Neuronal stem cell (in vitro differentiated cells): ENCODE data around the gene RBL2.
A peak's percentile ranks its signal among the peaks of the same experiment; 100 is the strongest.

Experiments
- DNase-seq: peaks from one replicate; pipeline ENCODE4 v3.0.0-alpha.2; 2013; ENCODE audit warnings: low spot score
- H2AFZ ChIP-seq: one replicate; pipeline ENCODE4 v1.6.1; 2013; ENCODE audit warnings: mild to moderate bottlenecking, low read length, inconsistent platforms
- H2AK5ac ChIP-seq: 2 replicates; pipeline ENCODE4 v1.6.1; 2013; ENCODE audit warnings: low read depth, mild to moderate bottlenecking, inconsistent platforms, low read length, moderate library complexity, mixed read lengths
- H2BK120ac ChIP-seq: 2 replicates; pipeline ENCODE4 v1.6.1; 2013; ENCODE audit warnings: low read depth, mild to moderate bottlenecking, inconsistent platforms, low read length, moderate library complexity, mixed read lengths
- H2BK12ac ChIP-seq: one replicate; pipeline ENCODE4 v1.6.1; 2013; ENCODE audit warnings: low read length, inconsistent platforms
- H2BK15ac ChIP-seq: 2 replicates; pipeline ENCODE4 v1.6.1; 2013; ENCODE audit warnings: mild to moderate bottlenecking, low read length, inconsistent platforms, mixed read lengths
- H2BK5ac ChIP-seq: one replicate; pipeline ENCODE4 v1.6.1; 2013; ENCODE audit warnings: inconsistent platforms, mild to moderate bottlenecking, low read length, moderate library complexity
- H3K14ac ChIP-seq: one replicate; pipeline ENCODE4 v1.6.1; 2013; ENCODE audit warnings: low read length, inconsistent platforms
- H3K18ac ChIP-seq: 2 replicates; pipeline ENCODE4 v1.6.1; 2013; ENCODE audit warnings: low read length, inconsistent platforms
- H3K23ac ChIP-seq: 2 replicates; pipeline ENCODE4 v1.6.1; 2013; ENCODE audit warnings: low read depth, mild to moderate bottlenecking, mixed read lengths, low read length, inconsistent platforms; ENCODE audit not compliant: poor library complexity
- H3K27ac ChIP-seq: replicated peaks from 3 replicates; pipeline ENCODE4 v1.5.1; 2013; ENCODE audit warnings: low read length, inconsistent platforms
- H3K27me3 ChIP-seq, 3 experiments: 2 replicates each; pipeline ENCODE4 v1.6.1; 2013; ENCODE audit warnings: low read length in 3 of 3, mild to moderate bottlenecking in 2 of 3, inconsistent platforms in 1 of 3, low read depth in 1 of 3, mixed read lengths in 1 of 3, moderate library complexity in 1 of 3; ENCODE audit not compliant: control insufficient read depth in 3 of 3, insufficient read depth in 3 of 3
- H3K36me3 ChIP-seq, 2 donors: replicated peaks in 1 of 2; 2 replicates each; pipeline ENCODE4 v1.6.1; 2013; ENCODE audit warnings: low read length in 2 of 2; ENCODE audit not compliant: control insufficient read depth in 2 of 2, insufficient read depth in 2 of 2
- H3K4ac ChIP-seq: 2 replicates; pipeline ENCODE4 v1.6.1; 2013; ENCODE audit warnings: inconsistent platforms, mild to moderate bottlenecking, low read length, moderate library complexity
- H3K4me1 ChIP-seq, 2 donors: 1 replicate in 1 of 2; 2 replicates in 1 of 2; pipeline ENCODE4 v1.6.1; 2013; ENCODE audit warnings: low read length in 2 of 2, low read depth in 1 of 2; ENCODE audit not compliant: control insufficient read depth in 2 of 2, insufficient read depth in 1 of 2
- H3K4me2 ChIP-seq: one replicate; pipeline ENCODE4 v1.6.1; 2013; ENCODE audit warnings: mild to moderate bottlenecking, low read length, inconsistent platforms; ENCODE audit not compliant: insufficient read depth, poor library complexity, severe bottlenecking
- H3K4me3 ChIP-seq, 2 donors: 2 replicates each; pipeline ENCODE4 v1.5.1; 2013; ENCODE audit warnings: low read length in 2 of 2, mild to moderate bottlenecking in 2 of 2, inconsistent platforms in 1 of 2, moderate library complexity in 1 of 2
- H3K79me1 ChIP-seq: one replicate; pipeline ENCODE4 v1.6.1; 2013; ENCODE audit warnings: low read depth, mild to moderate bottlenecking, inconsistent platforms, low read length, moderate library complexity
- H3K9ac ChIP-seq: one replicate; pipeline ENCODE4 v1.6.1; 2013; ENCODE audit warnings: mild to moderate bottlenecking, low read depth, low read length, inconsistent platforms; ENCODE audit not compliant: poor library complexity
- H3K9me3 ChIP-seq, 2 donors: replicated peaks in 1 of 2; 2 replicates each; pipeline versions ENCODE3 to v1.6.1; 2013; ENCODE audit warnings: low read length in 2 of 2, mild to moderate bottlenecking in 2 of 2, inconsistent platforms in 1 of 2, low read depth in 1 of 2, mixed read lengths in 1 of 2, moderate library complexity in 1 of 2; ENCODE audit not compliant: control insufficient read depth in 2 of 2, insufficient read depth in 1 of 2
- H4K8ac ChIP-seq: one replicate; pipeline ENCODE4 v1.6.1; 2013; ENCODE audit warnings: low read depth, mild to moderate bottlenecking, inconsistent platforms, low read length, moderate library complexity
- H4K91ac ChIP-seq: one replicate; pipeline ENCODE4 v1.6.1; 2013; ENCODE audit warnings: low read length, low read depth, mild to moderate bottlenecking, inconsistent platforms; ENCODE audit not compliant: poor library complexity
- WGBS, 2 donors: extraction: QIAGEN DNeasy Blood & Tissue Kit; methylation state at CpG; one replicate each; pipeline ENCODE4 v1.1.7; 2013; ENCODE audit warnings: missing lambda C conversion rate in 2 of 2, mixed read lengths in 1 of 2; ENCODE audit not compliant: insufficient read length in 2 of 2, insufficient replicate concordance in 1 of 2; ENCODE audit errors: extremely low coverage in 2 of 2; 5-methylcytosine and 5-hydroxymethylcytosine counted together

The RBL2 gene

GRCh38 chr16:53494636-53495035 lies 60.4 kb downstream of the RBL2 start:
- Histone ChIP-seq H3K4me3 (no peak overlapping the region), H3K23ac (no peak overlapping the region), H3K18ac (no peak overlapping the region), H3K14ac (no peak overlapping the region), H3K79me1 (no peaks in the 10 kb centered on the region), H3K36me3 (peaks cover 29 to 91% of the 10 kb centered on the region in 2 donors), H2BK12ac (no peak overlapping the region), H2AK5ac (no peak overlapping the region), H3K27ac (no peak overlapping the region), H3K27me3 (no peaks in the 10 kb centered on the region), H3K9me3 (no peaks in the 10 kb centered on the region), H3K4me1 (no peaks in the 10 kb centered on the region), H4K8ac (no peak overlapping the region), H3K4ac (no peak overlapping the region), H2AFZ (no peak overlapping the region), H2BK120ac (no peak overlapping the region), H3K9ac (no peak overlapping the region), H4K91ac (no peak overlapping the region), H3K4me2 (no peak overlapping the region), H2BK5ac (no peak overlapping the region), H2BK15ac (no peak overlapping the region)
- WGBS, 2 donors, result no CpG with 5 or more reads among the region's 6 CpGs
- DNase-seq, result no peak

DNA sequence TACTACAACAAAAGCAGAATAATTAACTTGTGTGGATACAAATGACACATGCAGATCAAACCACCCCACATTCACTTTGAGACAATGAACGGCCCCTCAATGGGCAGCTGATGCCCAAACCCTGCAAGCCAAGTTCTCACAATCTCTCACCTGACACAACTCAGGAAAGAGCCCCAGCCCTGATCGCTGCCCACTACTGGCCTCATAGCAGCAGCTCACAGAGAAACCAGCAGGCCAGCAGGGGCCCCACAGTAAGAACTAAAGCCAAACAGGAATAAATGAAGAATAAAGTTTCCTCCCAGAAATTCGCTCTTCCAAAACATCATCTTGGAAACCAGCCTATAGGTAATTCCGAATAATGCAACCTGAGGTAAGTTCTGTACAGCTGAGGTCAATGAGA lies 61.1 kb downstream of the RBL2 start:
- no peak overlapping the region for H3K14ac ChIP-seq
- no peak overlapping the region for H2BK120ac ChIP-seq
- no peak overlapping the region for H2AFZ ChIP-seq
- DNase-seq, result no peak
- no peaks in the 10 kb centered on the region for H3K4me1 ChIP-seq
- no peak overlapping the region for H3K23ac ChIP-seq
- H3K4me3 ChIP-seq, result no peak overlapping the region
- H2BK12ac ChIP-seq, result no peak overlapping the region
- no peak overlapping the region for H3K4ac ChIP-seq
- H3K27me3 ChIP-seq, result no peaks in the 10 kb centered on the region
- H3K9me3 ChIP-seq, result no peaks in the 10 kb centered on the region
- no peak overlapping the region for H3K27ac ChIP-seq
- no peaks in the 10 kb centered on the region for H3K79me1 ChIP-seq
- H3K4me2 ChIP-seq, result no peak overlapping the region
- no peak overlapping the region for H3K18ac ChIP-seq
- no peak overlapping the region for H4K91ac ChIP-seq
- H4K8ac ChIP-seq, result no peak overlapping the region
- no peak overlapping the region for H2BK15ac ChIP-seq
- no CpG with 5 or more reads among the region's 4 CpGs for WGBS, 2 donors
- H3K9ac ChIP-seq, result no peak overlapping the region
- H2BK5ac ChIP-seq, result no peak overlapping the region
- H3K36me3 ChIP-seq, result peaks cover 29 to 84% of the 10 kb centered on the region in 2 donors
- H2AK5ac ChIP-seq, result no peak overlapping the region

- Histone ChIP-seq H2BK15ac (no peak overlapping the region), H2BK120ac (no peak overlapping the region), H2BK12ac (no peak overlapping the region), H3K27ac (no peak overlapping the region), H3K27me3 (peaks cover 0 to 3% (median 0%) of the 10 kb centered on the region in 3 experiments), H2AFZ (no peak overlapping the region), H2BK5ac (no peak overlapping the region), H3K9ac (no peak overlapping the region), H3K9me3 (no peaks in the 10 kb centered on the region), H3K36me3 (peaks cover 19 to 48% of the 10 kb centered on the region in 2 donors), H3K79me1 (no peaks in the 10 kb centered on the region), H3K23ac (no peak overlapping the region), H3K4me3 (no peak overlapping the region), H4K91ac (no peak overlapping the region), H3K4me2 (no peak overlapping the region), H3K14ac (no peak overlapping the region), H2AK5ac (no peak overlapping the region), H3K18ac (no peak overlapping the region), H3K4me1 (peaks cover 5 to 12% of the 10 kb centered on the region in 2 donors), H3K4ac (no peak overlapping the region), H4K8ac (no peak overlapping the region)
- WGBS, 2 donors, result no CpG with 5 or more reads among the region's 4 CpGs
- no peak for DNase-seq
These were observed 64.7 kb downstream of the RBL2 start for GRCh38 chr16:53498984-53499383.

GRCh38 chr16:53501216-53501859 lies 67.1 kb downstream of the RBL2 start:
- peaks cover 0 to 3% (median 0%) of the 10 kb centered on the region in 3 experiments for H3K27me3 ChIP-seq
- no peak overlapping the region for H3K4ac ChIP-seq
- H3K18ac ChIP-seq, result no peak overlapping the region
- no peak overlapping the region for H3K14ac ChIP-seq
- H3K4me3 ChIP-seq, result peak overlapping the region in 1 of 2 donors; percentile 9
- no peaks in the 10 kb centered on the region for H3K79me1 ChIP-seq
- H3K36me3 ChIP-seq, result peaks cover 7 to 25% of the 10 kb centered on the region in 2 donors
- no peak overlapping the region for H3K23ac ChIP-seq
- H3K9me3 ChIP-seq, result no peaks in the 10 kb centered on the region
- no peak overlapping the region for H2AK5ac ChIP-seq
- peaks cover 7 to 20% of the 10 kb centered on the region in 2 donors for H3K4me1 ChIP-seq
- DNase-seq, result no peak
- H3K27ac ChIP-seq, result no peak overlapping the region
- H3K9ac ChIP-seq, result no peak overlapping the region
- H3K4me2 ChIP-seq, result no peak overlapping the region
- no CpG with 5 or more reads among the region's 9 CpGs for WGBS, 2 donors
- no peak overlapping the region for H2BK120ac ChIP-seq
- H4K91ac ChIP-seq, result no peak overlapping the region
- no peak overlapping the region for H2BK5ac ChIP-seq
- no peak overlapping the region for H4K8ac ChIP-seq
- H2BK15ac ChIP-seq, result no peak overlapping the region
- no peak overlapping the region for H2BK12ac ChIP-seq
- no peak overlapping the region for H2AFZ ChIP-seq
